GM18517 (cell line): ENCODE results near the gene FAM25A.

Experiments used
- ATAC-seq: cut with Tn5 transposase; IDR thresholded peaks from one replicate; pipeline ENCODE4 v1.9.1; 2021; ENCODE audit warnings: mild to moderate bottlenecking, moderate library complexity; ENCODE audit not compliant: unreplicated experiment

Gene FAM25A

GRCh38 chr10:87059401-87059800, 39.3 kb downstream of the FAM25A start:
- no peak for ATAC-seq

DNA sequence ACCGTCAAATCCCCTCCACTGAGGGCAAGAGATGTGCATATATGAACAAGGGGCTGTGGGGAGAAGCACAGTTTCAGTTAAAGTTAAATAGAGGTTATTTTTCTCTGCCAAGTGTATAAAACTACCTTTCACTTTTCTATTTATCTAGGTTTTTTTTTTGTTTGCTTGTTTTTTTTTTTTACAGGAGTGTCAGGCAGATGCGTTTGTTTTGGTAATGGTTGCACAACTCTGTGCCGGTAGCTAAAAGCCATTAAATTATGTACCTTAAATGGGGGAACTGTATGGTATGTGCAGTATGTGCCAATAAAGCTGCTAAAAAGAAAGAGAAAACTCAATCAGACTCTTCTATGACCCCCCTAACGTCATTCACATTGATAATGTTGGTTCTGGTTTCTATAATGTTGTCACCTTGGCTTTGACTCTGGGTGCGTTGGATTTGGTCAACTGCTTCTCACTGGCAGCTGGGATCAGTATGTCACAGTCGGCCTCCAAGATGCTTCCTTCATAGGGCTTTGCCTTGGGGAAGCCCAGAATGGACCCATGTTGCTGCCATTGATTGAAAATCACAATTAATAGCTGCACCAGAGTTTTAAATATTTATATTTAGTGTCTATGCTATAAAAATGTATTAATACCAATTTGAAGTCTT, 40.3 kb downstream of the FAM25A start:
- no peak for ATAC-seq

GRCh38 chr10:87064651-87065050, 44.6 kb downstream of the FAM25A start:
- no peak for ATAC-seq

GRCh38 chr10:87066178-87066577, 46.1 kb downstream of the FAM25A start:
- no peak for ATAC-seq

GRCh38 chr10:87066865-87067264, 46.8 kb downstream of the FAM25A start:
- ATAC-seq, result no peak

DNA sequence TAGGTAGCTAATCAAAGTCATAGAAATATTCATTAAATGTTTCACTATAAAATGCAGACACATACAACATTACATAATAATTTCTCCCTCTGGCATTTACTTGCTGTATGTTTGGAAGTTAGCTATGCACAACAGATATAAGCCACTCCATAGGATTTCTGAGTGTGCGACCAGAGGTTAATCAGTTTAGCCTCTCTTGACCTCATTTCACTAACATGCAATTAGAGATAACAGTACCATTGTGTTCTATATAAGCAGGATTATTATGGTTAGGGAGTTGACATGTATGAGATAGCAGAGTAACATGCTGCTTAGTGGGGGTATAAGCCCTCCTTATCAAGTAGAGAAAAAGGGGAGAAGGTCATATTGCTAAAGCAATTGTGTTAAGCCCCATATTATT, 48.2 kb downstream of the FAM25A start:
- ATAC-seq, result no peak

DNA sequence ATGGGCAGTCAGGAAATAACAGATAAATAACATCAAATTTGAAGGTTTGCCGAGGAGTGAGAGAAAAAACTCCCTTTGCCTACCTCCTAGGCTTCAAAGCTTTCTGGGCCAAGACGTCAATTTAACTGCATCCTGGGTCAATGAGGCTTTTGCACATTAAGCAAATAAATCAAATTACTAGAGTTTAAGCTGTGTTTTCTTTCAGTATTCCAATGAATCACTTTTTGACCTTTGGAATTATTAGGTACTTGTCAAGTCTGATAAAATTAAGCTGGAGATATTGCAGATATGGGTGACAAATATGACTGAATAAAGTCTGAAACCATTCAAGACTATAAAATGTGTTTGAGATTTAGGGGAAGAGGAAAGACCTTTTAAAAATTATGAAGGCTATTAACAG, 52.4 kb downstream of the FAM25A start:
- no peak for ATAC-seq
